ENCODE results near the gene ZNF337. TPM values are rescaled to one million over a fixed set of nuclear protein-coding genes. Genes with fewer than 3 reads are reported as not detected.
"Not testable (repeated sequence)": the region's sequence is repeated elsewhere in the genome, so short reads cannot be mapped to it uniquely, and the experiment has no call there.

The ZNF337 gene
- total RNA-seq, 1 donor from 2014 or later: 8.0 TPM

DNA sequence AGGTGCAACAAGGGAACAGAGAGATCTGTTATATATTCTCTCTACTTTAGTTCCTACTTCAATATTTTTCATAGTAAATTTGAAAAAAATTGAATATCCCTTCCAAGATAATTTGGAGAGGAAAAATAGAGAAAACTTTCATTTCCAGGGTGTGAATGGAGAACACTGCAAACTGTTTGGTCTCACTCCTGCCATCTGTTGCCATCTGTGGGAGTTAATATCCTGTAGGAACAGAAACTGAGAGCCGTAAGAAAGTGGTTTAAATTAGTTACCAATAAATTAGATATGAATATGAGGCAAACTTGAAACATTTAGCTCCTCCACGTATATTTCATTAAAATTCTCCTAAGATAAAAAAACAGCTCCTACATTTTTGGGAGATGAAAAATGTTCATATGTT is 4.2 kb downstream of the ZNF337 start:
- DNase-seq (ENCODE audit: low read depth): no peak
- no peak overlapping the region for H3K4me3 ChIP-seq (ENCODE audit: low read depth, low read length)
- TF ChIP-seq, protein P1, sequence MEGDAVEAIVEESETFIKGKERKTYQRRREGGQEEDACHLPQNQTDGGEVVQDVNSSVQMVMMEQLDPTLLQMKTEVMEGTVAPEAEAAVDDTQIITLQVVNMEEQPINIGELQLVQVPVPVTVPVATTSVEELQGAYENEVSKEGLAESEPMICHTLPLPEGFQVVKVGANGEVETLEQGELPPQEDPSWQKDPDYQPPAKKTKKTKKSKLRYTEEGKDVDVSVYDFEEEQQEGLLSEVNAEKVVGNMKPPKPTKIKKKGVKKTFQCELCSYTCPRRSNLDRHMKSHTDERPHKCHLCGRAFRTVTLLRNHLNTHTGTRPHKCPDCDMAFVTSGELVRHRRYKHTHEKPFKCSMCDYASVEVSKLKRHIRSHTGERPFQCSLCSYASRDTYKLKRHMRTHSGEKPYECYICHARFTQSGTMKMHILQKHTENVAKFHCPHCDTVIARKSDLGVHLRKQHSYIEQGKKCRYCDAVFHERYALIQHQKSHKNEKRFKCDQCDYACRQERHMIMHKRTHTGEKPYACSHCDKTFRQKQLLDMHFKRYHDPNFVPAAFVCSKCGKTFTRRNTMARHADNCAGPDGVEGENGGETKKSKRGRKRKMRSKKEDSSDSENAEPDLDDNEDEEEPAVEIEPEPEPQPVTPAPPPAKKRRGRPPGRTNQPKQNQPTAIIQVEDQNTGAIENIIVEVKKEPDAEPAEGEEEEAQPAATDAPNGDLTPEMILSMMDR (conservative IDR thresholded peaks at IDR 0.05; ENCODE audit: low read depth, low read length): peak; percentile 14

- TF ChIP-seq, protein P1 (conservative IDR thresholded peaks at IDR 0.05; ENCODE audit: low read depth, low read length): no peak
- no peak for DNase-seq (ENCODE audit: low read depth)
- H3K4me3 ChIP-seq (ENCODE audit: low read depth, low read length): no peak overlapping the region
Observed at GRCh38 chr20:25690427-25690826, 6.2 kb downstream of the ZNF337 start.

- TF ChIP-seq, protein P1 (conservative IDR thresholded peaks at IDR 0.05; ENCODE audit: low read depth, low read length): no peak
- no peak for DNase-seq (ENCODE audit: low read depth)
- no peak overlapping the region for H3K4me3 ChIP-seq (ENCODE audit: low read depth, low read length)
Observed at GRCh38 chr20:25686081-25687067, 10.3 kb downstream of the ZNF337 start.

- DNase-seq (ENCODE audit: low read depth): no peak
- TF ChIP-seq, protein P1 (conservative IDR thresholded peaks at IDR 0.05; ENCODE audit: low read depth, low read length): no peak
- no peak overlapping the region for H3K4me3 ChIP-seq (ENCODE audit: low read depth, low read length)
Observed at GRCh38 chr20:25685276-25686080, 11.2 kb downstream of the ZNF337 start.

- H3K4me3 ChIP-seq (ENCODE audit: low read depth, low read length): not testable (repeated sequence)
Observed at GRCh38 chr20:25683826-25684225, 12.8 kb downstream of the ZNF337 start.

GRCh38 chr20:25683050-25683449 is 13.6 kb downstream of the ZNF337 start:
- DNase-seq (ENCODE audit: low read depth): no peak
- TF ChIP-seq, protein P1 (conservative IDR thresholded peaks at IDR 0.05; ENCODE audit: low read depth, low read length): no peak
- no peak overlapping the region for H3K4me3 ChIP-seq (ENCODE audit: low read depth, low read length)

More at GRCh38 chr20:25683826-25684225, 12.8 kb downstream of the ZNF337 start:
- DNase-seq (ENCODE audit: low read depth): not testable (repeated sequence)

GRCh38 chr20:25676164-25676809 is 20.4 kb downstream of the ZNF337 start:
- no peak for DNase-seq (ENCODE audit: low read depth)
- TF ChIP-seq, protein P1 (conservative IDR thresholded peaks at IDR 0.05; ENCODE audit: low read depth, low read length): no peak

More at GRCh38 chr20:25676164-25676809, 20.4 kb downstream of the ZNF337 start:
- no peak overlapping the region for H3K4me3 ChIP-seq (ENCODE audit: low read depth, low read length)
